AG04449 (cell line): ENCODE results near the gene BOK.
A peak's percentile ranks its signal among the peaks of the same experiment; 100 is the strongest.

ENCODE experiments used
- CTCF ChIA-PET: fragments of 350-600 bp; formaldehyde crosslinking; extraction: SDS; loops from one replicate; lab custom pipeline; 2021; ENCODE audit warnings: antibody characterized with exemption; lab: Yijun Ruan, JAX
- POLR2A ChIA-PET: fragments of 400-600, 350-600 bp; formaldehyde crosslinking; extraction: SDS; loops from one replicate; lab custom pipeline; 2020; ENCODE audit warnings: antibody characterized with exemption, inconsistent platforms; lab: Yijun Ruan, JAX
- DNase-seq: peaks from one replicate; pipeline ENCODE4 v3.0.0-alpha.2; 2010; ENCODE audit warnings: low read depth, low spot score
- H3K4me3 ChIP-seq: 2 replicates; pipeline ENCODE4 v1.5.1; 2011; ENCODE audit warnings: low read depth, mild to moderate bottlenecking, control low read depth, low read length
- CTCF ChIP-seq: IDR thresholded peaks from one replicate; pipeline ENCODE4 v1.5.1; 2011; ENCODE audit warnings: mild to moderate bottlenecking, moderate library complexity, low read length, control low read depth, inconsistent platforms; ENCODE audit not compliant: insufficient read depth; ENCODE audit errors: missing control alignments

The BOK gene

GRCh38 chr2:241560162-241560882 lies 1.8 kb downstream of the BOK start:
- ChIA-PET CTCF (interaction anchor here (1.1 kb wide), 1 partner anchor 38 kb away, joined by 3 read pairs; no protein-coding TSS in a partner anchor), POLR2A (interaction anchor here (0.6 to 2.0 kb wide), 6 partner anchors 13 to 709 kb away, joined by 3 to 12 read pairs (median 4); no protein-coding TSS in a partner anchor)
- DNase-seq = no peak
- TF ChIP-seq CTCF = no peak
- H3K4me3 ChIP-seq = peak overlapping the region; percentile 70

- no peak for DNase-seq
- TF ChIP-seq CTCF = no peak
Observed at GRCh38 chr2:241560883-241561474, 2.4 kb downstream of the BOK start.

GRCh38 chr2:241561832-241562231 lies 3.3 kb downstream of the BOK start:
- POLR2A ChIA-PET = interaction anchor here (0.6 kb wide), 1 partner anchor 74 kb away, joined by 3 read pairs; no protein-coding TSS in a partner anchor
- CTCF ChIA-PET = no interaction called here

More at GRCh38 chr2:241560883-241561474, 2.4 kb downstream of the BOK start:
- ChIA-PET CTCF (no interaction called here), POLR2A (interaction anchor here (0.6 to 2.0 kb wide), 3 partner anchors 14 to 710 kb away, joined by 3 to 12 read pairs (median 4); no protein-coding TSS in a partner anchor)
- H3K4me3 ChIP-seq = peak overlapping the region; percentile 70

GRCh38 chr2:241562269-241562891 lies 3.8 kb downstream of the BOK start:
- H3K4me3 ChIP-seq = peak overlapping the region; percentile 12; the same call in 1 of the 2 replicates
- POLR2A ChIA-PET = interaction anchor here (0.9 kb wide), 1 partner anchor 12 kb away, joined by 3 read pairs; no protein-coding TSS in a partner anchor
- TF ChIP-seq CTCF = no peak
- DNase-seq = no peak
- CTCF ChIA-PET = no interaction called here

More at GRCh38 chr2:241561832-241562231, 3.3 kb downstream of the BOK start:
- no peak overlapping the region for H3K4me3 ChIP-seq
- TF ChIP-seq CTCF = no peak
- DNase-seq = no peak

GRCh38 chr2:241563031-241563507 lies 4.5 kb downstream of the BOK start:
- no peak overlapping the region for H3K4me3 ChIP-seq
- ChIA-PET CTCF (no interaction called here), POLR2A (interaction anchor here (0.9 kb wide), 1 partner anchor 12 kb away, joined by 3 read pairs; no protein-coding TSS in a partner anchor)
- TF ChIP-seq CTCF = no peak
- DNase-seq = no peak
